IMR-90 (cell line): Measurements from ENCODE around the gene GNAI1.
"Not testable (repeated sequence)": the region's sequence is repeated elsewhere in the genome, so short reads cannot be mapped to it uniquely, and the experiment has no call there.

ENCODE experiments used
- BHLHE40 ChIP-seq: fragments of 150-350 bp; IDR thresholded peaks from 2 replicates; pipeline ENCODE4 v1.6.1; 2016; ENCODE audit warnings: mild to moderate bottlenecking, low read depth, low read length
- CEBPB ChIP-seq: IDR thresholded peaks from 2 replicates; pipeline ENCODE4 v1.6.1; 2012; ENCODE audit warnings: low read depth, low read length, improper control_type of control experiment
- CTCF ChIP-seq: conservative IDR thresholded peaks from 2 replicates; pipeline ENCODE4 v1.5.1; 2012; ENCODE audit warnings: mild to moderate bottlenecking, low read depth, low read length, improper control_type of control experiment
- MAFK ChIP-seq: IDR thresholded peaks from 2 replicates; pipeline ENCODE4 v1.6.1; 2012; ENCODE audit warnings: low read depth, low read length, improper control_type of control experiment
- MXI1 ChIP-seq: IDR thresholded peaks from 2 replicates; pipeline ENCODE4 v1.6.1; 2012; ENCODE audit warnings: low read depth, mild to moderate bottlenecking, low read length, moderate library complexity, borderline replicate concordance
- POLR2A ChIP-seq: IDR thresholded peaks from 2 replicates; pipeline ENCODE4 v1.6.1; 2012; ENCODE audit warnings: mild to moderate bottlenecking, low read depth, low read length
- RAD21 ChIP-seq: IDR thresholded peaks from 2 replicates; pipeline ENCODE4 v1.6.1; 2012; ENCODE audit warnings: low read length, improper control_type of control experiment
- RCOR1 ChIP-seq: IDR thresholded peaks from 2 replicates; pipeline ENCODE4 v1.6.1; 2012; ENCODE audit warnings: mild to moderate bottlenecking, low read length, improper control_type of control experiment; ENCODE audit not compliant: insufficient replicate concordance
- SMC3 ChIP-seq: fragments of 150-350 bp; IDR thresholded peaks from 2 replicates; pipeline ENCODE4 v1.6.1; 2016; ENCODE audit warnings: low read depth, mild to moderate bottlenecking, antibody characterized with exemption, low read length, moderate library complexity

GRCh38 chr7:80157770-80158169 lies 23.1 kb downstream of the GNAI1 start:
- TF ChIP-seq CTCF, RAD21, BHLHE40, POLR2A, SMC3, CEBPB, MXI1, MAFK, RCOR1: not testable (repeated sequence)
